IMR-90 (cell line): Measurements from ENCODE around the gene LTC4S. TPM values are rescaled to one million over a fixed set of nuclear protein-coding genes. Genes with fewer than 3 reads are reported as not detected.

Experiments
- ATAC-seq: fragments of 200-7000 bp; cut with Tn5 transposase; 2 replicates; pipeline ENCODE4 v1.9.1; 2020; ENCODE audit warnings: low read depth, mild to moderate bottlenecking, moderate library complexity
- BruUV-seq: library from RNA; stranded (reverse); fragments of 400-500 nt; replicated peaks from 2 replicates; lab custom pipeline; 2021; lab: Mats Ljungman, UMichigan
- CTCF ChIA-PET: fragments of 300-600 bp; formaldehyde crosslinking; extraction: SDS; loops from one replicate; lab custom pipeline; 2021; ENCODE audit warnings: antibody characterized with exemption; lab: Yijun Ruan, JAX
- POLR2A ChIA-PET: fragments of 300-600 bp; sonication (Branson Sonifier 250); formaldehyde crosslinking; loops from one replicate; lab custom pipeline; 2022; ENCODE audit warnings: antibody characterized with exemption; ENCODE audit not compliant: unreplicated experiment; lab: Charles Lee
- DNase-seq: peaks from one replicate; pipeline ENCODE4 v3.0.0; 2013
- H2AFZ ChIP-seq: replicated peaks from 2 replicates; pipeline ENCODE3; 2013; ENCODE audit warnings: low read length, mild to moderate bottlenecking; ENCODE audit not compliant: poor library complexity
- H2AK5ac ChIP-seq: 2 replicates; pipeline ENCODE4 v1.6.1; 2013; ENCODE audit warnings: low read depth, low read length, inconsistent platforms
- H2AK9ac ChIP-seq: replicated peaks from 2 replicates; pipeline ENCODE3; 2013; ENCODE audit warnings: mild to moderate bottlenecking, low read depth, low read length, moderate library complexity; ENCODE audit not compliant: poor library complexity
- H2BK120ac ChIP-seq: 2 replicates; pipeline ENCODE4 v1.6.1; 2013; ENCODE audit warnings: low read depth, low read length, inconsistent platforms
- H2BK15ac ChIP-seq: 3 replicates; pipeline ENCODE4 v1.6.1; 2013; ENCODE audit warnings: low read depth, low read length, inconsistent platforms
- H2BK20ac ChIP-seq: 2 replicates; pipeline ENCODE4 v1.6.1; 2013; ENCODE audit warnings: low read depth, mild to moderate bottlenecking, inconsistent platforms, low read length, moderate library complexity
- H2BK5ac ChIP-seq: 2 replicates; pipeline ENCODE4 v1.6.1; 2013; ENCODE audit warnings: mild to moderate bottlenecking, low read depth, low read length, inconsistent platforms; ENCODE audit not compliant: poor library complexity, severe bottlenecking
- H3K14ac ChIP-seq: replicated peaks from 2 replicates; pipeline ENCODE4 v1.6.1; 2013; ENCODE audit warnings: low read depth, low read length, inconsistent platforms
- H3K18ac ChIP-seq: 2 replicates; pipeline ENCODE4 v1.6.1; 2013; ENCODE audit warnings: low read depth, low read length, control low read depth
- H3K23ac ChIP-seq: 2 replicates; pipeline ENCODE4 v1.6.1; 2013; ENCODE audit warnings: low read depth, low read length, inconsistent platforms
- H3K27ac ChIP-seq: 2 replicates; pipeline ENCODE4 v1.5.1; 2013; ENCODE audit warnings: mild to moderate bottlenecking, control low read depth, low read length; ENCODE audit not compliant: insufficient read depth
- H3K27me3 ChIP-seq: 2 replicates; pipeline ENCODE4 v1.6.1; 2013; ENCODE audit warnings: low read length; ENCODE audit not compliant: control insufficient read depth, insufficient read depth
- H3K36me3 ChIP-seq: 2 replicates; pipeline ENCODE4 v1.6.1; 2013; ENCODE audit warnings: low read length, mixed read lengths; ENCODE audit not compliant: control insufficient read depth, insufficient read depth
- H3K4ac ChIP-seq: 2 replicates; pipeline ENCODE4 v1.6.1; 2013; ENCODE audit warnings: low read depth, low read length, inconsistent platforms
- H3K4me1 ChIP-seq: 2 replicates; pipeline ENCODE4 v1.6.1; 2013; ENCODE audit warnings: low read length, mixed read lengths; ENCODE audit not compliant: control insufficient read depth, insufficient read depth
- H3K4me2 ChIP-seq: 2 replicates; pipeline ENCODE4 v1.6.1; 2013; ENCODE audit warnings: low read depth, mild to moderate bottlenecking, control low read depth, low read length, moderate library complexity
- H3K4me3 ChIP-seq: 2 replicates; pipeline ENCODE4 v1.5.1; 2013; ENCODE audit warnings: low read depth, mild to moderate bottlenecking, control low read depth, low read length, moderate library complexity; ENCODE audit not compliant: insufficient read depth
- H3K56ac ChIP-seq: 2 replicates; pipeline ENCODE4 v1.6.1; 2013; ENCODE audit warnings: low read length, inconsistent platforms; ENCODE audit not compliant: insufficient read depth; ENCODE audit errors: extremely low read depth
- H3K79me1 ChIP-seq, 2 experiments: 2 replicates each; pipeline ENCODE4 v1.6.1; 2013; ENCODE audit warnings: low read length in 2 of 2, inconsistent platforms in 1 of 2, low read depth in 1 of 2
- H3K9ac ChIP-seq: 2 replicates; pipeline ENCODE4 v1.6.1; 2013; ENCODE audit warnings: low read depth, low read length, control low read depth
- H3K9me1 ChIP-seq: 2 replicates; pipeline ENCODE4 v1.6.1; 2013; ENCODE audit warnings: low read length, inconsistent platforms; ENCODE audit not compliant: insufficient read depth
- H3K9me3 ChIP-seq: 2 replicates; pipeline ENCODE4 v1.6.1; 2013; ENCODE audit warnings: low read length; ENCODE audit not compliant: control insufficient read depth, insufficient read depth
- H4K20me1 ChIP-seq: 2 replicates; pipeline ENCODE4 v1.6.1; 2013; ENCODE audit warnings: low read length, inconsistent platforms; ENCODE audit not compliant: insufficient read depth
- H4K5ac ChIP-seq: 2 replicates; pipeline ENCODE4 v1.6.1; 2013; ENCODE audit warnings: mild to moderate bottlenecking, low read depth, low read length, control low read depth
- H4K8ac ChIP-seq, 2 experiments: 2 replicates each; pipeline ENCODE4 v1.6.1; 2013; ENCODE audit warnings: low read depth in 2 of 2, low read length in 2 of 2, control low read depth in 1 of 2, inconsistent platforms in 1 of 2
- H4K91ac ChIP-seq: 2 replicates; pipeline ENCODE4 v1.6.1; 2013; ENCODE audit warnings: low read depth, low read length, inconsistent platforms; ENCODE audit not compliant: insufficient read depth
- BHLHE40 ChIP-seq: fragments of 150-350 bp; IDR thresholded peaks from 2 replicates; pipeline ENCODE4 v1.6.1; 2016; ENCODE audit warnings: mild to moderate bottlenecking, low read depth, low read length
- CHD1 ChIP-seq: IDR thresholded peaks from 2 replicates; pipeline ENCODE4 v1.6.1; 2012; ENCODE audit warnings: low read depth, low read length, improper control_type of control experiment
- FOS ChIP-seq: fragments of 150-350 bp; IDR thresholded peaks from 2 replicates; pipeline ENCODE4 v1.6.1; 2016; ENCODE audit warnings: low read depth, low read length
- NFE2L2 ChIP-seq: fragments of 150-350 bp; IDR thresholded peaks from 2 replicates; pipeline ENCODE4 v1.6.1; 2016; ENCODE audit warnings: low read depth, mild to moderate bottlenecking, low read length
- RAD21 ChIP-seq: IDR thresholded peaks from 2 replicates; pipeline ENCODE4 v1.6.1; 2012; ENCODE audit warnings: low read length, improper control_type of control experiment
- RFX5 ChIP-seq: IDR thresholded peaks from 2 replicates; pipeline ENCODE4 v1.8.0; 2012; ENCODE audit warnings: low read depth, mild to moderate bottlenecking, low read length, moderate library complexity
- USF2 ChIP-seq: fragments of 150-350 bp; IDR thresholded peaks from 2 replicates; pipeline ENCODE4 v1.6.1; 2017; ENCODE audit warnings: mild to moderate bottlenecking, antibody characterized with exemption, low read length, low read depth
- WGBS, 2 experiments: methylation state at CpG; one replicate each; pipeline versions ENCODE4 v1.1.5 to v1.1.7; 2013; ENCODE audit warnings: missing lambda C conversion rate in 2 of 2; ENCODE audit not compliant: insufficient read length in 1 of 2; ENCODE audit errors: extremely low coverage in 2 of 2; 5-methylcytosine and 5-hydroxymethylcytosine counted together
- dilution Hi-C: fragments of 300-500 bp; cut with HindIII; formaldehyde crosslinking; loops from one replicate; pipeline ENCODE4 v1.14.3; 2018; ENCODE audit warnings: low sequenced_read_pairs; ENCODE audit not compliant: unreplicated experiment
- in situ Hi-C: fragments of 300-500 bp; cut with MboI; formaldehyde crosslinking; loops from 3 replicates; pipeline ENCODE4 v1.14.3; 2019; ENCODE audit warnings: low sequenced_read_pairs, inconsistent platforms, mixed read lengths
- intact Hi-C: fragments of 100-400 bp; cut with micrococcal nuclease; formaldehyde crosslinking; loops from 2 replicates; pipeline ENCODE4 v1.10.0; 2022
- polyA plus RNA-seq, 3 experiments: library from polyadenylated mRNA; depleted of rRNA; stranded (reverse); fragments of >200 nt; gene quantifications; 2 replicates each; pipeline ENCODE4 v1.2.3, GENCODE V29; 2012; ENCODE audit warnings: low replicate concordance in 1 of 3
- total RNA-seq: library from RNA; depleted of rRNA; stranded (reverse); fragments of >200 nt; gene quantifications from 2 replicates; pipeline ENCODE4 v1.2.3, GENCODE V29; 2012

The LTC4S gene
- total and polyA plus RNA-seq, 2 of the 4 experiments (the other 2 are of a cell fraction) = 0.72 TPM; not detected in 1

GRCh38 chr5:179817470-179817840 lies 23.7 kb downstream of the LTC4S start:
- Histone ChIP-seq H3K9me3 (no peaks in the 10 kb centered on the region), H3K4ac (no peak overlapping the region), H3K14ac (no peak overlapping the region), H4K20me1 (peaks cover 18% of the 10 kb centered on the region), H2AK5ac (no peak overlapping the region), H3K27ac (no peak overlapping the region), H2BK20ac (no peak overlapping the region), H3K23ac (no peak overlapping the region), H4K5ac (no peak overlapping the region), H3K4me3 (no peak overlapping the region), H3K36me3 (peaks cover 15% of the 10 kb centered on the region), H4K8ac (no peak overlapping the region), H3K9me1 (peaks cover 23% of the 10 kb centered on the region), H3K79me1 (peaks cover 4 to 28% of the 10 kb centered on the region in 2 experiments), H3K18ac (no peak overlapping the region), H2BK15ac (no peak overlapping the region; the same call in 2 of the 3 replicates), H3K4me1 (peaks cover 23% of the 10 kb centered on the region), H3K9ac (no peak overlapping the region), H2BK5ac (no peak overlapping the region), H2AFZ (no peak overlapping the region), H3K4me2 (no peak overlapping the region), H3K27me3 (no peaks in the 10 kb centered on the region), H3K56ac (no peak overlapping the region), H4K91ac (no peak overlapping the region), H2BK120ac (no peak overlapping the region), H2AK9ac (no peak overlapping the region)
- POLR2A ChIA-PET = no interaction called here
- dilution Hi-C loops = no loop called here
- TF ChIP-seq CHD1 (no peak), RAD21 (no peak), FOS (no peak), RFX5 (no peak), BHLHE40 (no peak), USF2 (no peak), NFE2L2 (no peak)
- in situ Hi-C loops = no loop called here
- intact Hi-C loops = no loop called here
- CTCF ChIA-PET = no interaction called here
- DNase-seq (no peak), ATAC-seq (no peak)
- WGBS, 2 experiments = no CpG with 5 or more reads among the region's 8 CpGs
- BruUV-seq = no TSS peak
